H9 (cell line): ENCODE measurements around the gene SLC2A4. TPM values are rescaled to one million over a fixed set of nuclear protein-coding genes. Genes with fewer than 3 reads are reported as not detected.
A peak's percentile ranks its signal among the peaks of the same experiment; 100 is the strongest.

ENCODE experiments used
- DNase-seq: peaks from one replicate; pipeline ENCODE4 v3.0.0-alpha.2; 2017
- H2AFZ ChIP-seq: one replicate; pipeline ENCODE4 v1.6.1; 2013; ENCODE audit warnings: mild to moderate bottlenecking, low read length, control low read depth, moderate library complexity
- H2AK5ac ChIP-seq: 2 replicates; pipeline ENCODE4 v1.6.1; 2013; ENCODE audit warnings: low read length, control low read depth, mixed read lengths; ENCODE audit not compliant: insufficient read length
- H2BK120ac ChIP-seq: one replicate; pipeline ENCODE4 v1.6.1; 2013; ENCODE audit warnings: low read depth, mild to moderate bottlenecking, low read length, control low read depth, inconsistent platforms; ENCODE audit not compliant: poor library complexity, severe bottlenecking
- H2BK12ac ChIP-seq: 2 replicates; pipeline ENCODE4 v1.6.1; 2013; ENCODE audit warnings: low read length, control low read depth, mixed read lengths, low read depth; ENCODE audit not compliant: insufficient read length
- H2BK15ac ChIP-seq: 2 replicates; pipeline ENCODE4 v1.6.1; 2013; ENCODE audit warnings: low read depth, low read length, control low read depth
- H2BK20ac ChIP-seq: one replicate; pipeline ENCODE4 v1.6.1; 2013; ENCODE audit warnings: low read depth, mild to moderate bottlenecking, low read length, control low read depth, inconsistent platforms; ENCODE audit not compliant: poor library complexity, severe bottlenecking
- H2BK5ac ChIP-seq: 2 replicates; pipeline ENCODE4 v1.6.1; 2013; ENCODE audit warnings: low read length, control low read depth, mixed read lengths; ENCODE audit not compliant: insufficient read length
- H3K14ac ChIP-seq: 2 replicates; pipeline ENCODE4 v1.6.1; 2013; ENCODE audit warnings: low read length, control low read depth; ENCODE audit not compliant: insufficient read depth
- H3K18ac ChIP-seq: 2 replicates; pipeline ENCODE4 v1.6.1; 2013; ENCODE audit warnings: low read depth, mild to moderate bottlenecking, mixed read lengths, low read length, control low read depth; ENCODE audit not compliant: insufficient read length
- H3K23ac ChIP-seq: 2 replicates; pipeline ENCODE4 v1.6.1; 2013; ENCODE audit warnings: low read length, control low read depth, mixed read lengths, low read depth; ENCODE audit not compliant: insufficient read length
- H3K23me2 ChIP-seq: 2 replicates; pipeline ENCODE4 v1.6.1; 2013; ENCODE audit warnings: low read depth, mild to moderate bottlenecking, mixed read lengths, low read length, control low read depth; ENCODE audit not compliant: insufficient read length, poor library complexity, severe bottlenecking
- H3K27ac ChIP-seq: 2 replicates; pipeline ENCODE4 v1.5.1; 2013; ENCODE audit warnings: low read length, control low read depth, mixed read lengths, low read depth; ENCODE audit not compliant: insufficient read length
- H3K27me3 ChIP-seq: 2 replicates; pipeline ENCODE4 v1.6.1; 2013; ENCODE audit warnings: low read length, control low read depth, inconsistent platforms; ENCODE audit not compliant: insufficient read depth
- H3K4ac ChIP-seq: 2 replicates; pipeline ENCODE4 v1.6.1; 2013; ENCODE audit warnings: low read depth, mild to moderate bottlenecking, control low read depth, inconsistent platforms, low read length, moderate library complexity
- H3K4me1 ChIP-seq: 2 replicates; pipeline ENCODE4 v1.6.1; 2013; ENCODE audit warnings: low read length, control low read depth, inconsistent platforms; ENCODE audit not compliant: insufficient read depth
- H3K4me2 ChIP-seq: 2 replicates; pipeline ENCODE4 v1.6.1; 2013; ENCODE audit warnings: low read length, control low read depth, mixed read lengths; ENCODE audit not compliant: insufficient read length, insufficient read depth
- H3K56ac ChIP-seq: 2 replicates; pipeline ENCODE4 v1.6.1; 2013; ENCODE audit warnings: low read depth, mild to moderate bottlenecking, mixed read lengths, low read length, control low read depth; ENCODE audit not compliant: insufficient read length
- H3K79me1 ChIP-seq: 2 replicates; pipeline ENCODE4 v1.6.1; 2013; ENCODE audit warnings: low read depth, mild to moderate bottlenecking, moderate library complexity, low read length, control low read depth, inconsistent platforms; ENCODE audit not compliant: insufficient read depth, poor library complexity, severe bottlenecking
- H3K79me2 ChIP-seq: 2 replicates; pipeline ENCODE4 v1.6.1; 2013; ENCODE audit warnings: low read length, control low read depth, inconsistent platforms; ENCODE audit not compliant: insufficient read depth
- H3K9ac ChIP-seq: 2 replicates; pipeline ENCODE4 v1.6.1; 2013; ENCODE audit warnings: low read length, control low read depth, mixed read lengths; ENCODE audit not compliant: insufficient read length; ENCODE audit errors: extremely low read depth
- H3K9me3 ChIP-seq: one replicate; pipeline ENCODE4 v1.6.1; 2013; ENCODE audit warnings: low read depth, low read length, inconsistent platforms; ENCODE audit not compliant: control insufficient read depth
- H3T11ph ChIP-seq: one replicate; pipeline ENCODE4 v1.6.1; 2013; ENCODE audit warnings: mild to moderate bottlenecking, low read length, control low read depth, inconsistent platforms
- H4K20me1 ChIP-seq: one replicate; pipeline ENCODE4 v1.6.1; 2013; ENCODE audit not compliant: control insufficient read depth, insufficient read length, insufficient read depth
- H4K5ac ChIP-seq: 2 replicates; pipeline ENCODE4 v1.6.1; 2013; ENCODE audit warnings: low read depth, mild to moderate bottlenecking, mixed read lengths, low read length, control low read depth; ENCODE audit not compliant: insufficient read length
- H4K8ac ChIP-seq: replicated peaks from 2 replicates; pipeline ENCODE4 v1.6.1; 2013; ENCODE audit warnings: low read length, control low read depth, mixed read lengths, low read depth; ENCODE audit not compliant: insufficient read length
- H4K91ac ChIP-seq: 2 replicates; pipeline ENCODE4 v1.6.1; 2013; ENCODE audit warnings: low read depth, mild to moderate bottlenecking, moderate library complexity, mixed read lengths, low read length, control low read depth; ENCODE audit not compliant: insufficient read length
- H3K27ac Mint-ChIP-seq, 3 experiments: 2 replicates in 2 of 3; 3 replicates in 1 of 3; pipeline ENCODE4 v1.8.0; 2020 to 2021; ENCODE audit warnings: mixed read lengths in 3 of 3, mild to moderate bottlenecking in 1 of 3, moderate library complexity in 1 of 3
- H3K27me3 Mint-ChIP-seq: 2 replicates; pipeline ENCODE4 v1.8.0; 2021; ENCODE audit warnings: low read depth, mild to moderate bottlenecking, moderate library complexity, mixed read lengths
- H3K36me3 Mint-ChIP-seq, 3 experiments: 2 replicates in 2 of 3; 3 replicates in 1 of 3; pipeline ENCODE4 v1.8.0; 2020 to 2021; ENCODE audit warnings: low read depth in 3 of 3, mixed read lengths in 3 of 3; ENCODE audit not compliant: insufficient read depth in 1 of 3
- H3K4me1 Mint-ChIP-seq, 2 experiments: 2 replicates each; pipeline ENCODE4 v1.8.0; 2020; ENCODE audit warnings: mixed read lengths in 2 of 2
- H3K4me3 Mint-ChIP-seq, 2 experiments: 2 replicates in 1 of 2; 3 replicates in 1 of 2; pipeline ENCODE4 v1.8.0; 2020 to 2021; ENCODE audit warnings: mild to moderate bottlenecking in 2 of 2, mixed read lengths in 2 of 2, moderate library complexity in 1 of 2
- H3K9me3 Mint-ChIP-seq, 2 experiments: 2 replicates in 1 of 2; 3 replicates in 1 of 2; pipeline ENCODE4 v1.8.0; 2020; ENCODE audit warnings: mild to moderate bottlenecking in 2 of 2, mixed read lengths in 2 of 2, moderate library complexity in 1 of 2
- CTCF ChIP-seq: fragments of 200-600 bp; sonication (generic); conservative IDR thresholded peaks from 3 replicates; pipeline ENCODE4 v1.8.0; 2021; ENCODE audit warnings: antibody characterized with exemption, mild to moderate bottlenecking
- whole genome bisulfite sequencing: extraction: QIAGEN DNeasy Blood & Tissue Kit; methylation state at CpG from one replicate; pipeline ENCODE4 v1.1.7; 2013; ENCODE audit warnings: missing lambda C conversion rate, low lambda C conversion rate, mixed read lengths; ENCODE audit not compliant: insufficient read length; ENCODE audit errors: extremely low coverage; 5-methylcytosine and 5-hydroxymethylcytosine counted together
- total RNA-seq: library from RNA; stranded (reverse); gene quantifications from 2 replicates; pipeline ENCODE4 v1.2.1, GENCODE V29; 2021

SLC2A4 gene
- total RNA-seq, 1 experiment from 2014 or later, result 4.4 TPM

DNA sequence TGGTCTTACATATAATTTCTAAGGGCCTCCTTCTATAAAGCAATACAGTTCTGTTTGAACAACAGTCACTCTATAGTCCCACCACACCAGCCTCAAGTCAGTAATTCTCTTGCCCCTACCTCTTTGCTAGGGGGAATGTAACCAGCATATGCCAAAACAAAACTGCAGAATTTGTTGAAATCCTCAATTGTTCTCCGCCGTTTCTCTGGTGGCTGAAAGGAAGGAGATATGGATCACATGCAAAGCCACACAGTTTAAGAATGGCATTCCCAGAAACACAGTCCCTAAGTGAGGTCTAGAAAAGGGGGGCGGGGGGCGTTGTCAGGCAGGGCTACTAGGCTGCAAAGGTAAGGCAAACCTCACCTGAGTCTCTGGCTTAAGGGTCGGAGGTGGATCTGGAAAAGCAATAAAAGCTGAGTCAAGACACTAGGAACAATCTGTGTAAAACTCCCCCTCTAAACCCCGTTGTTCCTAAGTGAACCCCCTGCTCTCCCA is 44.2 kb upstream of the SLC2A4 start:
- H3K4me1 Mint-ChIP-seq, result peaks cover 44 to 58% of the 10 kb centered on the region in 2 experiments
- H3K27ac ChIP-seq, result no peak overlapping the region
- no peaks in the 10 kb centered on the region for H3K4me1 ChIP-seq

More for the DNA sequence above, 44.2 kb upstream of the SLC2A4 start:
- Histone ChIP-seq H3K4ac (no peak overlapping the region), H3K23me2 (peaks cover 11% of the 10 kb centered on the region), H2BK15ac (no peak overlapping the region), H4K5ac (no peak overlapping the region), H2BK20ac (no peak overlapping the region), H3K79me2 (peaks cover 17% of the 10 kb centered on the region; the same call in 1 of the 2 replicates), H3K56ac (no peak overlapping the region), H3K79me1 (peaks cover 13% of the 10 kb centered on the region), H2AFZ (no peak overlapping the region), H2BK120ac (no peak overlapping the region), H4K8ac (no peak overlapping the region), H3T11ph (no peak overlapping the region), H4K20me1 (no peaks in the 10 kb centered on the region), H2AK5ac (no peak overlapping the region), H3K23ac (no peak overlapping the region), H3K18ac (no peak overlapping the region), H2BK5ac (no peak overlapping the region), H3K9me3 (no peaks in the 10 kb centered on the region), H2BK12ac (no peak overlapping the region), H3K14ac (no peak overlapping the region), H4K91ac (no peak overlapping the region), H3K4me2 (peak overlapping the region; percentile 82), H3K9ac (peak overlapping the region; percentile 28), H3K27me3 (no peaks in the 10 kb centered on the region)
- peaks cover 0 to 2% of the 10 kb centered on the region in 2 experiments; a peak in 1 of 5 replicates for H3K9me3 Mint-ChIP-seq
- DNase-seq, result no peak
- H3K4me3 Mint-ChIP-seq, result peak overlapping the region; percentile 95 to 97
- H3K36me3 Mint-ChIP-seq, result peaks cover 35 to 59% (median 46%) of the 10 kb centered on the region in 3 experiments
- no peak for TF ChIP-seq CTCF
- no peaks in the 10 kb centered on the region; the same call in 1 of the 2 replicates for H3K27me3 Mint-ChIP-seq
- H3K27ac Mint-ChIP-seq, result peak overlapping the region; percentile 30 to 76 (median 68); a peak in 5 of 7 replicates
- WGBS, result no CpG with 5 or more reads among the region's 6 CpGs
